Pancreas (tissue), 10 donors: ENCODE measurements around the gene POLK. TPM values are rescaled to one million over a fixed set of nuclear protein-coding genes. Genes with fewer than 3 reads are reported as not detected.

ENCODE experiments used
- ATAC-seq, 4 donors: fragments of 200-7000 bp; cut with Tn5 transposase; one replicate each; pipeline versions ENCODE4 v1.8.0 to v1.9.1; 2020; ENCODE audit warnings: mild to moderate bottlenecking in 4 of 4, moderate library complexity in 4 of 4
- DNase-seq, 6 donors: peaks; one replicate each; pipeline ENCODE4 v3.0.0-alpha.2; 2020
- FAIRE-seq: peaks from 2 replicates; lab custom pipeline; 2012; peaks lifted over from hg19 to GRCh38; lab: Jason Lieb, UNC
- H3K27ac ChIP-seq, 4 donors: fragments of 200-600 bp; sonication (generic); 1 replicate in 3 of 4; 2 replicates in 1 of 4; pipeline versions ENCODE4 v1.5.0 to v1.8.0; 2020
- H3K27me3 ChIP-seq, 4 donors: fragments of 200-600 bp; one replicate each; pipeline ENCODE4 v1.8.0; 2021
- H3K36me3 ChIP-seq, 3 donors: fragments of 200-600 bp; sonication (generic) in 1 of 3; one replicate each; pipeline versions ENCODE4 v1.5.0 to v1.8.0; 2020 to 2021
- H3K4me1 ChIP-seq, 3 donors: fragments of 200-600 bp; one replicate each; pipeline ENCODE4 v1.8.0; 2021
- H3K4me3 ChIP-seq, 4 donors: fragments of 200-600 bp; sonication (generic) in 2 of 4; one replicate each; pipeline versions ENCODE4 v1.5.0 to v1.8.0; 2020 to 2021
- H3K9me3 ChIP-seq, 4 donors: fragments of 200-600 bp; one replicate each; pipeline ENCODE4 v1.8.0; 2021
- WGBS, 2 donors: extraction: QIAGEN DNeasy Blood & Tissue Kit; methylation state at CpG; one replicate each; pipeline ENCODE4 v1.1.7; 2013; 5-methylcytosine and 5-hydroxymethylcytosine counted together
- intact Hi-C, 3 donors: fragments of 100-400 bp; cut with DNase I; formaldehyde crosslinking; loops; one replicate each; pipeline versions ENCODE4 v1.11.1 to v1.14.2; 2022
- polyA plus RNA-seq, 2 donors: library from polyadenylated mRNA; stranded (reverse); fragments of 200-250 nt; gene quantifications; one replicate each; pipeline ENCODE4 v1.2.3, GENCODE V29; 2013
- total RNA-seq, 6 donors: library from RNA; stranded (reverse); fragmentation: NEBNext Ultra II Directional in 4 of 6; extraction: Animal tissue kit (Norgen Biotek cat#: 25700) in 4 of 6; gene quantifications; one replicate each; pipeline versions ENCODE4 v1.2.1 to v1.2.4, GENCODE V29; 2021 to 2023
- TF ChIP-seq, protein P1 (sequence below), 4 donors: fragments of 200-600 bp; sonication (generic) in 3 of 4; IDR thresholded peaks; one replicate each; pipeline versions ENCODE4 v1.5.0 to v1.8.0; 2021; ENCODE audit warnings: antibody characterized with exemption in 4 of 4
- donor health status: healthy with polysubstance abuse.
- donor health status: DM: no; HTN: no; CAD: no; lungs with moderate emphysema.
- donor health status: DM: no; HTN: no; CAD: no.
- donor health status: control.
- donor health status: control.
- donor health status: Bipolar disorder and iron deficiency.
- donor health status: DM: yes; HTN: yes; CAD: no.
- donor health status: DM: no; HTN: no; CAD: no.
- donor health status: DM: no; HTN: no; CAD: no.
- donor health status: DM: yes; HTN: yes; CAD: no.

Gene POLK
- total and polyA plus RNA-seq, 8 donors, result 3.9 to 18.5 (median 11.3) TPM

DNA sequence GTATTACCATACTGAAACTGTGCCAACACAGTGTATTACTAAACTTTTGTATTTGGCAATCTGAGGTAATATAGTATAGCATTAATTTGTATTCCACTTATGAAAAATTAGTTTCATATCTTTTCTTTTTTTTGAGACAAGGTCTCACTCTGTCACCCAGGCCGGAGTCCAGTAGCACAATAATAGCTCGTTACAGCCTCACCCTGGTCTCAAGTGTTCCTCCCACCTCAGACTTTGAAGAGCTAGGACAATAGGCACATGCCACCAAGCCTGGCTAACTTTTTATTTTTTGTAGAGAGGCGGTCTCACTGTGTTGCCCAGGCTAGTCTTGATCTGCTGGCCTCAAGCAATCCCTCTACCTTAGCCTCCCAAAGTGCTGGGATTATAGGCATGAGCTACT lies 36.1 kb downstream of the POLK start:
- Histone ChIP-seq H3K9me3 (no peaks in the 10 kb centered on the region), H3K36me3 (peaks cover 0 to 6% (median 0%) of the 10 kb centered on the region in 3 donors), H3K27ac (no peak overlapping the region), H3K27me3 (no peaks in the 10 kb centered on the region), H3K4me3 (no peak overlapping the region), H3K4me1 (no peaks in the 10 kb centered on the region)
- FAIRE-seq (no peak), ATAC-seq (no peak), DNase-seq (no peak)
- intact Hi-C loops, result no loop called here
- TF ChIP-seq, protein P1, sequence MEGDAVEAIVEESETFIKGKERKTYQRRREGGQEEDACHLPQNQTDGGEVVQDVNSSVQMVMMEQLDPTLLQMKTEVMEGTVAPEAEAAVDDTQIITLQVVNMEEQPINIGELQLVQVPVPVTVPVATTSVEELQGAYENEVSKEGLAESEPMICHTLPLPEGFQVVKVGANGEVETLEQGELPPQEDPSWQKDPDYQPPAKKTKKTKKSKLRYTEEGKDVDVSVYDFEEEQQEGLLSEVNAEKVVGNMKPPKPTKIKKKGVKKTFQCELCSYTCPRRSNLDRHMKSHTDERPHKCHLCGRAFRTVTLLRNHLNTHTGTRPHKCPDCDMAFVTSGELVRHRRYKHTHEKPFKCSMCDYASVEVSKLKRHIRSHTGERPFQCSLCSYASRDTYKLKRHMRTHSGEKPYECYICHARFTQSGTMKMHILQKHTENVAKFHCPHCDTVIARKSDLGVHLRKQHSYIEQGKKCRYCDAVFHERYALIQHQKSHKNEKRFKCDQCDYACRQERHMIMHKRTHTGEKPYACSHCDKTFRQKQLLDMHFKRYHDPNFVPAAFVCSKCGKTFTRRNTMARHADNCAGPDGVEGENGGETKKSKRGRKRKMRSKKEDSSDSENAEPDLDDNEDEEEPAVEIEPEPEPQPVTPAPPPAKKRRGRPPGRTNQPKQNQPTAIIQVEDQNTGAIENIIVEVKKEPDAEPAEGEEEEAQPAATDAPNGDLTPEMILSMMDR (IDR thresholded peaks at IDR 0.05), result no peak
- WGBS, 2 donors, result 81 to 89% methylated on average over 3 of the region's 3 CpGs

DNA sequence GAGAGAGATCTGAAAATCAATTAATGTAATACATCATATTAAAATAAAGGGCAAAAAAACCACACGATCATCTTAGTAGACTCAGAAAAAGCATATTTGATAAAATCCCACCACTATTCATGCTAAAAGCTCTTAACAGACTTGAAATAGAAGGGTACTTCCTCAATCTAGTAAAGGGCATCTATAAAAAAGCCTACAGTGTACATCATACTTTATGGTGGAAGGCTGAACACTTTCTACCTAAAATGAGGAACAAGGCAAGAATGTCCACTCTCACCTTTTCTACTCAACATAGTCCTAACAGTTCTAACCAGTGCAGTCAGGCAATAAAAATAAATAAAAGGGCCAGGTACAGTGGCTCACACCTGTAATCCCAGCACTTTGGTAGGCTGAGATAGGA lies 38.9 kb downstream of the POLK start:
- 96 to 100% methylated on average over 1 of the region's 1 CpG for WGBS, 2 donors
- no peak overlapping the region for H3K27ac ChIP-seq
- no peaks in the 10 kb centered on the region for H3K9me3 ChIP-seq
- FAIRE-seq (no peak), ATAC-seq (no peak), DNase-seq (no peak)
- H3K36me3 ChIP-seq, result peaks cover 0 to 12% (median 6%) of the 10 kb centered on the region in 3 donors
- TF ChIP-seq, protein P1 (IDR thresholded peaks at IDR 0.05), result no peak
- H3K4me1 ChIP-seq, result peaks cover 0 to 5% (median 0%) of the 10 kb centered on the region in 3 donors
- no peaks in the 10 kb centered on the region for H3K27me3 ChIP-seq
- no peak overlapping the region for H3K4me3 ChIP-seq
- intact Hi-C loops, result no loop called here

DNA sequence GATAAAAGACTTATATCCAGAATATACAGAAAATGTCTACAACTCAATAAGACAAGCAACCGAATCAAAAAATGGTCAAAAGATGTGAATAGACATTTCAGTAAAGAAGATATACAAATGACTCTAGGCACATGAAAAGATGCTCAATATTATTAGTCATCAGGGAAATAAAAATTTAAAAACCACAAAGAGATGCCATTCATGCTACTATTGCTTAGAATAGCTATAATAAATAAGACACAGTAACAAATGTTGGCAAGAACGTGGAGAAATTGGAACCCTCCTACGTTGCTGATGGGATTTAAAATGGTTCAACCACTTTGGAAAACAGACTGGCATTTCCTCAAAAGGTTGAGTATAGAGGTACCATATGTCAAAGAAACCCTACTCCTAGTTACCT lies 39.8 kb downstream of the POLK start:
- DNase-seq (no peak), ATAC-seq (no peak), FAIRE-seq (no peak)
- Histone ChIP-seq H3K4me1 (peaks cover 0 to 5% (median 0%) of the 10 kb centered on the region in 3 donors), H3K4me3 (no peak overlapping the region), H3K36me3 (peaks cover 0 to 12% (median 6%) of the 10 kb centered on the region in 3 donors), H3K27ac (no peak overlapping the region), H3K9me3 (no peaks in the 10 kb centered on the region), H3K27me3 (no peaks in the 10 kb centered on the region)
- intact Hi-C loops, result no loop called here
- 94 to 98% methylated on average over 3 of the region's 3 CpGs for WGBS, 2 donors
- TF ChIP-seq, protein P1 (IDR thresholded peaks at IDR 0.05), result no peak

DNA sequence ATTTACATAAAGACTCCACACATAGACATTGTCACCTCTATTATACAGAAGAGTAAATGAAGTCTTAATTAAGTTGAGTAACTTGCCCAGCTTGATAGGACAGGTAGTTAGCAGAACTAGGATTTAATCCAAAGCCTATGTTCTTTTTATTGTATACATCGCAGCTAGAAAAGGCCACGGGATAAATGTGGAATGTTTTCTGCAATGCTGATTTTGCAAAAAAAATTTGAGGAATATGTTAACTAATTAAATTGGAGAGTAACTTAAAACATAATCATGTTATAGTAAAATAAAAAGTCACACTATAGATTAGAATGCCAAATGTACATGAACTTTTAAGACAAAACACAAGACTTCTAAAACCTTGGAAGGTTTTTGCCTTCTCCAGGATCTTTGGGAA lies 41.1 kb downstream of the POLK start:
- DNase-seq (no peak), ATAC-seq (no peak), FAIRE-seq (no peak)
- Histone ChIP-seq H3K4me3 (no peak overlapping the region), H3K27me3 (no peaks in the 10 kb centered on the region), H3K27ac (no peak overlapping the region), H3K36me3 (peaks cover 0 to 12% (median 6%) of the 10 kb centered on the region in 3 donors), H3K4me1 (peaks cover 0 to 5% (median 0%) of the 10 kb centered on the region in 3 donors), H3K9me3 (no peaks in the 10 kb centered on the region)
- TF ChIP-seq, protein P1 (IDR thresholded peaks at IDR 0.05), result no peak
- intact Hi-C loops, result no loop called here
- WGBS, 2 donors, result 95 to 99% methylated on average over 2 of the region's 2 CpGs

DNA sequence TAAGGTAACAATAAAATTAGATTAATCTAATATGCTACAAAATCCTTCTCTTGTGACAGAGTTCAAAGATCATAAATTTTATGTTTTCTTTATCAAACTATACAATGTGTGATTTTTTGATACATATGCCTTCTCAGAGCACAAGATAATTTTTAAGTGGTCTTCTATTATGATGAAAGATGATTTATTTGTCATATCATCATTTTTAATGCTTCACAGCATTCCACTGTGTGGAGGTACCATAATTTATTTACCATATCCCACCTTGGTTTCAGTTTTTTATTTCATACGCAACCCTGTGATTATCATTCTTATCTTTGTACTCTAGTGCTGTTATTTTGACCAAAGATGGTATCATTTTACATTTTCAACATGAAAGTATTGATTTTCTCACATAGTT lies 41.7 kb downstream of the POLK start:
- TF ChIP-seq, protein P1 (IDR thresholded peaks at IDR 0.05), result no peak
- intact Hi-C loops, result no loop called here

More for the DNA sequence above, 41.7 kb downstream of the POLK start:
- Histone ChIP-seq H3K36me3 (peaks cover 0 to 12% (median 6%) of the 10 kb centered on the region in 3 donors), H3K4me3 (no peak overlapping the region), H3K9me3 (no peaks in the 10 kb centered on the region), H3K27ac (no peak overlapping the region), H3K4me1 (peaks cover 0 to 5% (median 0%) of the 10 kb centered on the region in 3 donors), H3K27me3 (no peaks in the 10 kb centered on the region)
- FAIRE-seq (no peak), ATAC-seq (no peak), DNase-seq (no peak)
- WGBS, 2 donors, result 71 to 77% methylated on average over 1 of the region's 1 CpG
